ENCODE results near the gene CWH43.
A peak's percentile ranks its signal among the peaks of the same experiment; 100 is the strongest.
"Not testable (repeated sequence)": the region's sequence is repeated elsewhere in the genome, so short reads cannot be mapped to it uniquely, and the experiment has no call there.

CWH43 gene

DNA sequence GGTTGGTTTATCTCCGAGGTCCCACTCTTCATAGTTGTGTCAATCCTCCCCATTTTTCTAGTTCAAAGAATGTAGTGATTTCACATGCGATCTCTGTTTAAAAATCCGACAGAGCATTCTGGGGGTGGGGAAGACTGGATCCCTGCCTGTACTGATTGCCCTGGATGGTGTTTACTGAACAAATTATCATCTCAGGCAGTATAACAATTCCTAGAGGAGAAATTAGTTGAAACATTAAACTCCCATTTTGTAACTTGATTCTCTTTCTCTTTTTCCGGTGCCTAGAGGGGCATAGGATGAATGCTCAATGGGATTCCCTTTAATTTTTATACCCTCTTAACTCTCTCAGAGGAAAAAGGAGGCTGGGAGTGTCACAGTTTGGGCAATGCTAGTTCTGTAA is 10.0 kb upstream of the CWH43 start:
- no peak for DNase-seq (ENCODE audit: low spot score)

DNA sequence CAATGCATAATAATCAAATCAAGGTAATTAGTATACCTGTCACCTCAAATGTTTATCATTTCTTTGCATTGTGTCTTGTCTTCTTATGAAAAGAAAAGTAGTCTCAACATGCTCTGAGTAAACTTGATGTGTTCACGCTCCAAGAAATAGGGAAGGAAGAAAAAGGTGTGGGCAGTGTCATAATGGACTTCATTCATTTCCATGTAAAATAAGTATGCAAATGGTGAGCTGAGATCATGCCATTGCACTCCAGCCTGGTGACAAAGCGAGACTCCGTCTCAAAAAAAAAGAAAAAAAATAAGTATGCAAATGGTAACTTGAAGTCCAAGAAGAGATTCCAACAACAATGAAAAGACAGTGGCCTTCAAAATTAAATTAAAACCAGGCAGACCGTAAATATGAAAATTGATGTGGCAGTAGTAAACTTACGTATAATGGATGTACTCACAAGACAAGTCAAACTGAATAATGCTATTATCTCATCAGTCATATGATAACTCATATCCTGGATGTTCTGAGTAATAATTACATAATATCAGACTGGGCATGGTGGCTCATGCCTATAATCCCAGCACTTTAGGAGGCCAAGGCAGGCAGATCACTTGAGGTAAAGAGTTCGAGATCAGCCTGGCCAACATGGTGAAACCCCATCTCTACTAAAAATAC is 6.0 kb upstream of the CWH43 start:
- DNase-seq (ENCODE audit: low spot score): no peak

DNA sequence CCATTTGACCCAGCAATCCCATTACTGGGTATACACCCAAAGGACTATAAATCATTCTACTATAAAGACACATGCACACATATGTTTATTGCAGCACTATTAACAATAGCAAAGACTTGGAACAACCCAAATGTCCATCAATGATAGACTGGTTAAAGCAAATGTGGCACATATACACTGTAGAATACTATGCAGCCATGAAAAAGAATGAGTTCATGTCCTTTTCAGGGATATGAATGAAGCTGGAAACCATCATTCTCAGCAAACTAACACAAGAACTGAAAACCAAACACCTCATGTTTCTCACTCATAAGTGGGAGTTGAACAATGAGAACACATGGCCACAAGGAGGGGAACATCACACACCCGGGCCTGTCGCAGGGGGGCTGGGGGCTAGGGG is 2.1 kb upstream of the CWH43 start:
- not testable (repeated sequence) for DNase-seq (ENCODE audit: low spot score)

DNA sequence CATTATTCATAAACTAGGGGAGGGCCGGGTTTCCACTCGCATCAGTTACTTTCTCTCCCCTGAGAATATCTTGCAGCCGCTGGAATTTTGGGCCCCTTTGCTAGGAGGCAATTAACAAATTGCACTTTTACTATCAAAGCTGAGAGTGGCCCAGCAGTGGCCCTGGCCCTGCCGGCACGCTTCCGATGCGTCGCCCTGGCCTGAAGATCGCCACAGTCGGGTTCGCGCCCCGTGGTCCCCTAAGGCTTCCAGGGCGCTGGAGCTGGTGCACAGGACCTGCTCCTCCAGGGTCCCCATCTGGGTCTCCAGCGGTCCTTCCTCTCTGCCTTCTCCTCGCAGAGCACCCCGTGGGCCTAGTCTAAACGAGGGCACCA is 486 bp upstream of the CWH43 start:
- DNase-seq (ENCODE audit: low spot score): no peak

DNA sequence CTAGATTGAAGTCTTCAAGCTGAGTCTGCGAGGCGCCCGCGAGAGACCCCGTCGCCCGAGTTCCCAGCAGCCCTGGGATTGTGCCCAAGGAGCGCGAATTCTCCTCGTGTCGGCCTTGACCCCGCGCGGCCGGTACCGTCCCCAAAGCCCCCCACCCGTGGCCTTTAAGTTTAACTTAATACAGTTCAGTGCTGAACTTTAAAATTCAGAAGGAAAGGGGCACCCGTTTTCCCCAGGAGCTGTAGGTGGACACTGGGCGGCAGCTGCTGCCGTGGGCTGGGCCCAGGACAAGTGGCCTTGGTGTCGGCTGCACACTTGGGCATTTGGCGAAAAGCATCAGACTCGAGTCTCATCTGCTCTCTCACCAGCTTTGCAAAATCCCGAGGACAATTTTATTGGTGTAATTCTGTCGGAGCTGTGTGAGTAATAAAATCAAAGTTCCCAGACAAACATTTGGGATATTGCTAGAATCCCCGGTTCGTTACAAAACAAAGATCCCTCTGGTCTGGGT is 634 bp downstream of the CWH43 start:
- no peak for DNase-seq (ENCODE audit: low spot score)

DNA sequence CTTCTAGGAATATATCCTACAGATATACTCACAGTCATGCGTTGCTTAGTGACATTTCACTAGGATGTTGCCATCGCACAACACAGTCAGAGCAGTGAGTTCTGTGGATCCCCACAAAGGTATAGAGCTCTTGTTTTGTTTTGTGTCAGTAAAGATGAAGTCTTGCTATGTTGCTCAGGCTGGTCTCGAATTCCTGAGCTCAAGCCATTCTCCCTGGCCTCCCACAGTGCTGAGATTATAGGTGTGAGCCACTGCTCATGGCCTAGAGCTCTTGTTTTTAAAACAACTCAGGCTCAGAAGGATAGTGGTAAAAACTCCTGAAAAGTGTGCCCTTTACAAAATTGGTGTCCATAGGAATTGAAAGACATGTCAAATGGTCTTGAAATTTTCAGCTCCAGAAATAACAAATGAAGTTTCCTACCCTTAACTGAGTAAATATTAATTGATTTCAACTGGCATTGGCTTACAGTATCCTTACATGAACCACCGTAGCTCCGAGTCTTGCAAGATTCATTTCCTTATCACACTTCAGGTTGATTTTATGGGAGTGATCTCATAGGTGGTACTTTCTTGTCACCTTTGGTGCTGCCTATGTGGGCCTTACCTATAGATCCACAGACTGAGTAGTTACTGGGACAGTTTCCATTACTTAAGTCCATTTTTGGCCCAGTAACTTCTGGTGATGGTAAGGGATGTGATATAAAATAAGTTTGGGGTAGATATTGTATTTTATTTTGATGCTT is 3.6 kb downstream of the CWH43 start:
- no peak for DNase-seq (ENCODE audit: low spot score)

DNA sequence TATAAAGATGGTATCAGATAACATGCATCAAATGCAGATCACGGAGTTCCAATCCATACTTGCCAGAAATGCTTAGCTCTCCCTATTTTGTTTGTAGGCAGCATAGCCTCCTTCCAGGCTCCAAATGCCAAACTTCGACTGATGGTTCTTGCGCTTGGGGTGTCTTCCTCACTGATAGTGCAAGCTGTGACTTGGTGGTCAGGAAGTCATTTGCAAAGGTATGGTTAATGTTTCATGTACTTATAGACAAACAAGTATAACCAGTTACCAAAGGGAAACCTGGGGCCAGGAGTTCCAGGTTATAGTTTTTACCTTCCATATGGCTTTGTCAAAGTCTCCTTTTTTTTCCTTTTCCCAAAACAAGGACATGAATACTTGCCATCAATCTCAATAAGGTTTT is 5.3 kb downstream of the CWH43 start:
- no peak for DNase-seq (ENCODE audit: low spot score)

DNA sequence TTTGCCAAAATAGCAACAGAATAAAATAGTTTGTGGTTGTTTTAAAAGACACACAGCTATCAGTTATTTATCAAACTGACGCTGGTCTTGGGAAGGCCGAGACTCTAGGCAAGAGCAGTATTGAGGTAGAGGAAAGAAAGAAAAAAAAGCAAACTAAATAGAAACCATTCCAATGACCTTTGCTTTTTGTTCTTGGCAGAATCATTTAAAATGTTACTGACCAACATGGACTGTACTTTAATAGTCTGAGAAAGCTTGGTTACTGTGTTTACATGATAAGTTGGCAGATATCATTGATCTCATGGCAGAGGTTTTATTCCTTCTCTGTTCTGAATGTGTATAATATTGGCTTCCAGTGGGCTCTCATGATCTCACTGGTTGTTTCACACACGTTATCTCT is 11.9 kb downstream of the CWH43 start:
- no peak for DNase-seq (ENCODE audit: low spot score)

DNA sequence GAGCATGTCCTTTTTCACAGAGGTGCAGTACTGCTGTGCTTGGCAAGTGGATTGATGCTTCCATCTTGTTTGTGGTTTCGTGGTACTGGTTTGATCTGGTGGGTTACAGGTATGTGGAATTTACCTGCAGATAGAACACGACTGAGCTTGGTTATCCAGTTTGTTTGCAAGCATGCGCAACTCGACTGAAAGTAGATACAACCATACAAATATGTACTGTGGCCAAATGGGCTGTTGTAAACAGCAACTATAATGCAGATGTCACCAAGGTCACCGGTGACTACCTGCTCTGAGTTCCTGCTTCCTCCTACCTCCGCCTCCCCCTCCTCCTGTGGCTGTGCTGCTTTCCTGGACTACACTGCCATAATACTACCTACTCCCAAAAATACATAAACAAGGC is 12.4 kb downstream of the CWH43 start:
- no peak for DNase-seq (ENCODE audit: low spot score)

DNA sequence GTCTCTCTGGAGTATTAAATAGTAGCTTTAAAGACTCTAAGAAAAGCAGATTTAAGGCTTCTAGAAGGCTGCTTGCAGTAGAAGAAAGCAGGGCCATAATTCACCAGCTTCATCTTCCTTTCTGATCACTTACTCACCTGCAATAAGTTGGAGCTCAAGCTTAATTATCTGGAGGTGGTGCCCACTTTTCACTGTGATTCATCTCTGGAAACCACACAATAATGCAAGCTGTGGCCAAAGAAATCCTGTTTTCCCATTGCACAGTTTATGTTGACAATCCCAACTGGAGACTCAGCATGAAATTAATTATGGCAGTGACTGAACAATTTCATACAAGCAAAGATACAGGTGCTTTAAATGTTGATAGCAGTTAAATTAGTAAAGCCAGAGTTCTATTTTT is 14.7 kb downstream of the CWH43 start:
- DNase-seq (ENCODE audit: low spot score): no peak

DNA sequence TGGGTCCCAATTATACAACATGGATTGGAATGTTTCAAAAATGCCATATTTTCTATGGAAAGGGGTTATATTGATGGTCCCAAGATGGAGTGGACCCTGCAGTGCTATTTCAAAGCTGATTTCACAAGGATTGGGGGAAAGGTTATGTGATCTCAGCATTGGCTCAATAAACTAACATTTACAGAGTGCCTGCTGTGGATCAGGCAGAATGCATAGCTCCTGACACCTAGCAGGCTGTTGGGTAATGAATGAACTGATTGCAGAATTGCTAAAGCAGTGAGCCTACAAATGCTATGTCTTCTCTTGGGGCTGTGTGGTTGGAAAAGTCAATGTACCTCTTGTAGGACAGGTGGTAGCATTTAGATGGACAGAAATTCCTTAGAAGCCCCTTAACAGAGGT is 16.9 kb downstream of the CWH43 start:
- no peak for DNase-seq (ENCODE audit: low spot score)

DNA sequence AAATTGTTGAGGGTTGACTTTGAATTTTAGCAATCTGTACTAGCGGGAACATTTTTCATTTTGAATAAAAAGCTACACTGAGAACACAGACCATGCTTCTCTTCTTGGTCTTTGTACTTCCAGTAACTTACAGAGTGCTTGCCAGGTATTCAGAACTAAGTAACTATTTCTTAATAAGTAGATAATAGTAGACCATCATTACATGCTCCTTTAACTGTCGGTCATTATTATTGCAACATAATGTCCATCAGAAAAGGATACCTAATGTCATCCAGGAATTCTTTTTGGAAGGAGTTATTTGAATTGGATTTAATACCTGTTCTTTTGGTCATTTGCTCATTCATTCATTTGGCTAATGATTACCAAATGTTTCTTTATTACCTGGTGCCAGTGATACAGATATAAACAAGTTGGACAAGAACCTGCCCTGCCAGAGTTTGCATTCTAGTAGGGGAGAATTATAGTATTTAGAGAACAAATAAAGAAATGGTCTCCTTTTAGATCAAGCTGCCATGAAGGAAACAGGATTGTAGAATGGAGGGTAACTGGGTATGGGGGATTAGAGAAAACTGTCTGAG is 32.7 kb downstream of the CWH43 start:
- no peak for DNase-seq (ENCODE audit: low spot score)

DNA sequence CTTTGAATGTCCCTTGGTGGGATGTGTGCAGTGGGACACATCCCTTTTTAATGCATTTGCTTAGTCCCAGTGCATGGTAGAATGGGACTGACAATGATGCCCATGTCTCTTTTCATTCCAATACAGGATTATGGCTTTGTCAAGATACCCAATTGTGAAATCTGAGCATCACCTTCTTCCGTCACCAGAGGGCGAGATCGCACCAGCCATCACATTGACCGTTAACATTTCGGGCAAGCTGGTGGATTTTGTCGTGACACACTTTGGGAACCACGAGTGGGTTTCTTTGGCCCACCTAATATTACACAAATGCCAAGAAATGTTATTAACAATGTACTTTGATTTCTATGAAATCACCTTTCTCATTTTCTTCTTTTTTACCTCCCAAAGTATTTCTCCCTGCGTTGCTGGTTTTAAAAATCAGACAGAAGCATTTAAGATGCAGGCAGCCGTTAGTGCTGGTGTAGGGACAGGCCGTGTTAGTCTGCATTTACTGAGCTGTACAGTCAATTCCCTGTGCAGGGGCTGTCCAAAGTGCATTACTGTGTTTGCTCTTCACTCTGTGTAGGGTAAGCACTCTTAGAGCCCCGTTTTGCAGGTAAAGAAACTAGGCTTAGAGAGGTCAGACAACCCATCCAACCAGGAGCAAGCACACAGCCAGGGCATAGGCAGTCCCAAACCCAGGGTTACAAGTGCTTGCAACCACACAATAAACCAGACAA is 46.5 kb downstream of the CWH43 start:
- DNase-seq (ENCODE audit: low spot score): peak; percentile 28

DNA sequence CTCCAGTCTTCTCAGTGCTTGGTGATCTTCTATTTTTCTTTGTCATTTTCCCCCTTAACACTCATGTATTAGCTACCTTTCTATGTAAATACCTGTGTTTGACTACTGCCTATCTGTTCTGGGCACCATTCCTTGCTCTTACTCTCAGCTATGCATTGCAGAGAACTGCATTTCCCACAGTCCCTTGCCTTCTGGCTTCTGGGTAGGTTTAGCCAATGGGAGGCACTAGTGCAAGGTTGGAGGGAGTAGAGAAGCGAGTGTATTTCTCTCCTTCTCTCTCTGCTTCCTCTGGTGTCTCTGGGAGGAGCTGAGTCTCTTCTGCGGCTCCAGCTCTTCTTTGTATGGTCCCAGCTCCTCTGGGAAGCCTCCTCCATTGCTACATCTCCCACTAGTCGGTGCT is 50.5 kb downstream of the CWH43 start:
- DNase-seq (ENCODE audit: low spot score): no peak

DNA sequence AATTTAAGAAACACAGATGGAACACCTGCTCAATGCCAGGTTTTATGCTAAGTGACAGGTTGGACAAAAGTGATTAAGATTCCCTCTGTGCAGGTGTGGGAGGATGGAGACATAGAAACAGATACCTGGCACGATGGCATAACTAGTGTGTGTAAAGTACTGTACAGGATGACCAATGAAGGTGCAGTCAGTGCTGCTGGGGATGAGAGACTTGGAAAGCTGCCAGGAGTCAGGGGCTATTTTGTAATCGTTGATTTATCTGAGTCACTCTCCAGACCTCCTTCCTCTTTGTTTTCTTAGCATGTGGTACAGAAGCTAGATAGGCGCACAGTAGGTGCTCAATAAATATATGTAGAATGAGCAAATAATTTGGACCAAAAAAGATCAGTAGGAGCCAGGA is 58.2 kb downstream of the CWH43 start:
- DNase-seq (ENCODE audit: low spot score): no peak

DNA sequence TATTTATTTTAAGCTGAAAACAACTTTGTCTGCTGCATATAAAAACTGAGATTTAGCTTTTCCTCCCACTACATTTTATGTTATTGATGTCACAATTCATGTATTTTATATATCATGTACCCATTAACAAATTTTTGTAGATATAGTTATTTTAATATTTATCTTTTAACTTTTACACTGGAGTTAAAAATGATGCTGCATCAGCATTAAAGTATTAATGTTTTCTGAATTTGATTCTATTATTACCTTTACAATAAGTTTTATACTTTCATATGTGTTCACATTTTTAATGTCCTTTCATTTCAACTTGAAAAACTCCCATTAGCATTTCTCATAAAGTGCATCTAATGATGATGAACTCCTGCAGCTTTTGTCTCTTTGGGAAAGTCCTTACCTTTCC is 72.2 kb downstream of the CWH43 start:
- DNase-seq (ENCODE audit: low spot score): no peak

DNA sequence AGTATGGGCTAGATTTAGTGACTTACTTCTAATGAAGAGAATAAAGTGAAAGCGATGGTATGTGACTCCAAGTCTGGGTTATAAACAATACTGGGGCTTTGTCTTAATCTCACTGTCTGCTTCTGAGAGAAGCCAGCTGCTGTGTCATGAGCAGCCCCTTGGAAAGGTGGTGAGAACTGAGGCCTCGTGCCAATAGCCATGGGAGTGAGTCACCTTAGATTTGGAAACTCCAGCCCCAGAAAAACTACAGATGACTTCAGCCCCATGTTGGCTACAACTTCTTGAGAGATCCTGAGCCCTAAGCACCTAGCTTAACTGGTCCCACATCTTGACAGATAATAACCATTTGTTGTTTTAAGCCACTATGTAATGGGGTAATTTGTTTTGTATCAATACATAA is 77.6 kb downstream of the CWH43 start:
- no peak for DNase-seq (ENCODE audit: low spot score)

DNA sequence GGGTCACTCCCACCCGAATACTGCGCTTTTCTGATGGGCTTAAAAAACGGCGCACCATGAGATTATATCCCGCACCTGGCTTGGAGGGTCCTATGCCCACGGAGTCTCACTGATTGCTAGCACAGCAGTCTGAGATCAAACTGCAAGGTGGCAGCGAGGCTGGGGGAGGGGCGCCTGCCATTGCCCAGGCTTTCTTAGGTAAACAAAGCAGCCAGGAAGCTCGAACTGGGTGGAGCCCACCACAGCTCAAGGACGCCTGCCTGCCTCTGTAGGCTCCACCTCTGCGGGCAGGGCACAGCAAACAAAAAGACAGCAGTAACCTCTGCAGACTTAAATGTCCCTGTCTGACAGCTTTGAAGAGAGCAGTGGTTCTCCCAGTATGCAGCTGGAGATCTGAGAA is 86.1 kb downstream of the CWH43 start:
- DNase-seq (ENCODE audit: low spot score): not testable (repeated sequence)

DNA sequence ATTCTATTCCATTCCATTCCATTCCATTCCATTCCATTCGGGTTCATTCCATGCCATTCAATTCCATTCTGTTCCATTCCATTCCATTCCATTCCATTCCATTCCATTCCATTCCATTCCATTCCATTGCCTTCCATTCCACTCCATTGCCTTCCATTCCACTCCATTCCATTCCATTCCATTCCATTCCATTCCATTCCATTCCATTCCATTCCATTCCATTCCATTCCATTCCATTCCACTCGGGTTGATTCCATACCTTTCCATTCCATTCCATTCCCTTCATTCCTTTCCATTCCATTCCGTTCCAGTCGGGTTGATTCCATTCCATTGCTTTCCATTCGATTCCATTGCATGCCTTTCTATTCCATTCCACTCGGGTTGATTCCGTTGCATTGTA is 105.8 kb downstream of the CWH43 start:
- DNase-seq (ENCODE audit: low spot score): not testable (repeated sequence)

DNA sequence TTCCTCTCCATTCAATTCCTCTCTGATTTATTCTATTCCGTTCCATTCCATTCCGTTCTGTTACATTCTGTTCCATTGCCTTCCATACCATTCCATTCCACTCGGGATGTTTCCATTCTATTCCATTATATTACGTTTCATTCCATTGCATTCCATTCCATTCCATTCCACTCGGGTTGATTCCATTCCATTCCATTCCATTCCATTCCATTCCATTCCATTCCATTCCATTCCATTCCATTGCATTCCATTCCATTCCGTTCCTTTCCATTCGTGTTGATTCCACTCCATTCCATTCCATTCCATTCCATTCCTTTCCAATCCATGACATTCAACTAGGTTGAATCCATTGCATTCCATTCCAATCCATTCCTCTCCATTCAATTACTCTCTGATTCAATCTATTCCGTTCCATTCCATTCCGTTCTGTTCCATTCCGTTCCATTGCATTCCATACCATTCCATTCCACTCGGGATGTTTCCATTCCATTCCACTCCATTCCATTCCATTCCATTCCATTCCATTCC is 106.6 kb downstream of the CWH43 start:
- not testable (repeated sequence) for DNase-seq (ENCODE audit: low spot score)

DNA sequence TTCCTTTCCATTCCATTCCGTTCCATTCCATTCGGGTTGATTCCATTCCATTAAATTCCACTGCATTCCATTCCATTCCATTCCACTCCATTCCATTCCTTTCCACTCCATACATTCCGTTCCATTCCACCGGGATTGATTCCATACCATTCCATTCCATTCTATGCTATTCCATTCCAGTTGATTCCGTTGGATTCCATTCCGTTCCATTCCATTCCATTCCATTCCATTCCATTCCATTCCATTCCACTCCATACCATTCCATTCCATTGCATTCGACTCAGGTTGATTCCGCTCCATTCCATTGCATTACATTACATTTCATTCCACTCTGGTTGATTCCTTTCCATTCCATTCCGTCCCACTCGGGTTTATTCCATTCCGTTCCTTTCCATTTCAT is 110.1 kb downstream of the CWH43 start:
- DNase-seq (ENCODE audit: low spot score): not testable (repeated sequence)

DNA sequence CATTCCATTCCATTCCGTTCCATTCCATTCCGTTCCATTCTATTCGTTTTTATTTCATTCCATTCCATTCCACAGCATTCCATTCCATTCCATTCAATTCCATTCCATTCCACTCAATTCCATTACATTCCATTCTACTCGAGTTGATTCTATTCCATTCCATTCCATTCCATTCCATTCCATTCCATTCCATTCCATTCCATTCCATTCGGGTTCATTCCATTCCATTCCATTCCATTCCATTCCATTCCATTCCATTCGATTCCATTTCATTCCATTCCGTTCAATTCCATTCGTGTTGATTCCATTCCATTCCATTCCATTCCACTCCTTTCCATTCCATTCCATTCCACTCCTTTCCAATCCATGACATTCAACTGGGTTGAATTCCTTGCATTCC is 110.6 kb downstream of the CWH43 start:
- DNase-seq (ENCODE audit: low spot score): not testable (repeated sequence)

Data from AG08396 (cell line).